Erythroblast (primary cell): ENCODE results near the gene CCDC71L.

Source experiments
- GATA1 ChIP-seq: IDR thresholded peaks from 2 replicates; pipeline ENCODE4 v1.6.1; 2011; ENCODE audit warnings: low read depth, mild to moderate bottlenecking, control low read depth, low read length, moderate library complexity
- POLR2A ChIP-seq: IDR thresholded peaks from 2 replicates; pipeline ENCODE4 v1.6.1; 2011; ENCODE audit warnings: mild to moderate bottlenecking, low read length

GRCh38 chr7:106622654-106623314, 38.2 kb downstream of the CCDC71L start:
- no peak for TF ChIP-seq POLR2A
- TF ChIP-seq GATA1: no peak
